GM23338 (cell line): ENCODE results near the gene FCHSD2. TPM values are rescaled to one million over a fixed set of nuclear protein-coding genes. Genes with fewer than 3 reads are reported as not detected.

Experiments
- ATAC-seq: fragments of 200-7000 bp; cut with Tn5 transposase; 3 replicates; pipeline ENCODE4 v1.9.1; 2020
- DNase-seq: peaks from one replicate; pipeline ENCODE4 v3.0.0-alpha.2; 2015; ENCODE audit warnings: low spot score
- H2AFZ ChIP-seq: fragments of 200-600 bp; sonication (generic); 2 replicates; pipeline ENCODE4 v1.8.0; 2016; ENCODE audit warnings: antibody characterized with exemption, mild to moderate bottlenecking, moderate library complexity
- H3F3A ChIP-seq: fragments of 200-600 bp; sonication (generic); replicated peaks from 2 replicates; pipeline ENCODE4 v1.8.0; 2017; ENCODE audit warnings: antibody characterized with exemption, mixed run types, low read depth
- H3K27ac ChIP-seq: fragments of 200-600 bp; sonication (generic); 2 replicates; pipeline ENCODE4 v1.6.1; 2016; ENCODE audit warnings: low read depth
- H3K27me3 ChIP-seq: fragments of 200-600 bp; sonication (generic); 2 replicates; pipeline ENCODE4 v1.8.0; 2016; ENCODE audit warnings: mild to moderate bottlenecking, mixed run types, moderate library complexity; ENCODE audit not compliant: insufficient read depth
- H3K36me3 ChIP-seq: fragments of 200-600 bp; sonication (generic); 2 replicates; pipeline ENCODE4 v1.8.0; 2016; ENCODE audit warnings: mild to moderate bottlenecking; ENCODE audit not compliant: insufficient read depth
- H3K4me1 ChIP-seq: fragments of 200-600 bp; sonication (generic); 2 replicates; pipeline ENCODE4 v1.8.0; 2016; ENCODE audit warnings: mild to moderate bottlenecking, moderate library complexity; ENCODE audit not compliant: insufficient read depth
- H3K4me2 ChIP-seq: fragments of 200-600 bp; sonication (generic); 2 replicates; pipeline ENCODE4 v1.7.1; 2017; ENCODE audit warnings: mixed run types
- H3K4me3 ChIP-seq: fragments of 200-600 bp; sonication (generic); 2 replicates; pipeline ENCODE4 v1.6.1; 2016; ENCODE audit warnings: mixed run types
- H3K79me2 ChIP-seq: fragments of 200-600 bp; sonication (generic); replicated peaks from 2 replicates; pipeline ENCODE4 v1.8.0; 2017; ENCODE audit warnings: mild to moderate bottlenecking; ENCODE audit not compliant: insufficient read depth
- H3K9me2 ChIP-seq: fragments of 200-600 bp; sonication (generic); 2 replicates; pipeline ENCODE4 v1.8.0; 2017; ENCODE audit not compliant: insufficient read depth
- H4K20me1 ChIP-seq: fragments of 200-600 bp; sonication (generic); replicated peaks from 2 replicates; pipeline ENCODE4 v1.8.0; 2017; ENCODE audit warnings: mild to moderate bottlenecking; ENCODE audit not compliant: insufficient read depth
- H3K27ac Mint-ChIP-seq: 2 replicates; pipeline ENCODE4 v1.8.0; 2020; ENCODE audit warnings: inconsistent platforms, mild to moderate bottlenecking, moderate library complexity, mixed read lengths
- H3K27me3 Mint-ChIP-seq: 3 replicates; pipeline ENCODE4 v1.8.0; 2022; ENCODE audit warnings: low read depth, mild to moderate bottlenecking, moderate library complexity, mixed read lengths, inconsistent platforms; ENCODE audit not compliant: insufficient read depth, poor library complexity
- H3K36me3 Mint-ChIP-seq: 3 replicates; pipeline ENCODE4 v1.8.0; 2021; ENCODE audit warnings: low read depth, mild to moderate bottlenecking, inconsistent platforms, moderate library complexity, mixed read lengths
- H3K4me1 Mint-ChIP-seq: 3 replicates; pipeline ENCODE4 v1.8.0; 2020; ENCODE audit warnings: mild to moderate bottlenecking, inconsistent platforms, mixed read lengths
- H3K4me3 Mint-ChIP-seq: 3 replicates; pipeline ENCODE4 v1.8.0; 2021; ENCODE audit warnings: moderate library complexity, mild to moderate bottlenecking, inconsistent platforms, mixed read lengths
- H3K9me3 Mint-ChIP-seq: 3 replicates; pipeline ENCODE4 v1.8.0; 2020; ENCODE audit warnings: moderate library complexity, mild to moderate bottlenecking, inconsistent platforms, mixed read lengths
- CREB1 ChIP-seq: fragments of 250-450 bp; sonication (Bioruptor Pico); IDR thresholded peaks from 2 replicates; pipeline ENCODE4 v1.5.0; 2020; ENCODE audit warnings: low read depth, mild to moderate bottlenecking, moderate library complexity
- EZH2 ChIP-seq: fragments of 200-600 bp; sonication (generic); IDR thresholded peaks from one replicate; pipeline ENCODE4 v1.8.0; 2017; ENCODE audit warnings: antibody characterized with exemption, mild to moderate bottlenecking, low read depth; ENCODE audit not compliant: unreplicated experiment
- EZH2phosphoT487 ChIP-seq: fragments of 200-600 bp; sonication (generic); IDR thresholded peaks from one replicate; pipeline ENCODE4 v1.8.1; 2018; ENCODE audit warnings: antibody characterized with exemption; ENCODE audit not compliant: unreplicated experiment
- JUNB ChIP-seq: IDR thresholded peaks from one replicate; pipeline ENCODE4 v1.6.1; 2016; ENCODE audit warnings: antibody characterized with exemption; ENCODE audit not compliant: unreplicated experiment
- NANOG ChIP-seq: IDR thresholded peaks from 2 replicates; pipeline ENCODE4 v1.6.1; 2016; ENCODE audit warnings: antibody characterized with exemption, borderline replicate concordance
- POLR2AphosphoS5 ChIP-seq: IDR thresholded peaks from 2 replicates; pipeline ENCODE4 v1.6.1; 2016; ENCODE audit warnings: antibody characterized with exemption, low read depth
- STAT1 ChIP-seq: IDR thresholded peaks from one replicate; pipeline ENCODE4 v1.6.1; 2016; ENCODE audit warnings: antibody characterized with exemption; ENCODE audit not compliant: unreplicated experiment
- ZNF114 ChIP-seq: fragments of 250-450 bp; sonication (Bioruptor Pico); IDR thresholded peaks from 2 replicates; pipeline ENCODE4 v1.5.0; 2020; ENCODE audit warnings: mild to moderate bottlenecking, moderate library complexity
- ZNF331 ChIP-seq: fragments of 250-450 bp; sonication (Bioruptor Pico); IDR thresholded peaks from 2 replicates; pipeline ENCODE4 v1.5.0; 2020; ENCODE audit warnings: low read depth, mild to moderate bottlenecking, moderate library complexity
- polyA plus RNA-seq: library from polyadenylated mRNA; unstranded; fragments of >200 nt; fragmentation: Nextera tagmentation; extraction: Ambion mirVana; gene quantifications from 2 replicates; pipeline ENCODE4 v1.2.1, GENCODE V29; 2016
- total RNA-seq: library from RNA; depleted of rRNA; stranded (reverse); fragments of >200 nt; shearing (Covaris generic); gene quantifications from 2 replicates; pipeline ENCODE4 v1.2.3, GENCODE V29; 2014
- TF ChIP-seq, protein P1 (sequence below): IDR thresholded peaks from 2 replicates; pipeline ENCODE4 v1.6.1; 2016; ENCODE audit warnings: antibody characterized with exemption
- TF ChIP-seq, protein P2 (sequence below), 2 experiments: fragments of 200-600 bp in 1 of 2; sonication (generic) in 1 of 2; conservative IDR thresholded peaks; 2 replicates each; pipeline versions ENCODE4 v1.5.1 to v1.6.1; 2016 to 2017; ENCODE audit warnings: antibody characterized with exemption in 2 of 2, low read depth in 2 of 2, mild to moderate bottlenecking in 2 of 2, moderate library complexity in 1 of 2
- TF ChIP-seq, protein P3 (sequence below): IDR thresholded peaks from one replicate; pipeline ENCODE4 v1.6.1; 2018; ENCODE audit warnings: antibody characterized with exemption; ENCODE audit not compliant: unreplicated experiment

The FCHSD2 gene
- total and polyA plus RNA-seq, 2 experiments from 2014 or later: 3.6 to 5.2 TPM

DNA sequence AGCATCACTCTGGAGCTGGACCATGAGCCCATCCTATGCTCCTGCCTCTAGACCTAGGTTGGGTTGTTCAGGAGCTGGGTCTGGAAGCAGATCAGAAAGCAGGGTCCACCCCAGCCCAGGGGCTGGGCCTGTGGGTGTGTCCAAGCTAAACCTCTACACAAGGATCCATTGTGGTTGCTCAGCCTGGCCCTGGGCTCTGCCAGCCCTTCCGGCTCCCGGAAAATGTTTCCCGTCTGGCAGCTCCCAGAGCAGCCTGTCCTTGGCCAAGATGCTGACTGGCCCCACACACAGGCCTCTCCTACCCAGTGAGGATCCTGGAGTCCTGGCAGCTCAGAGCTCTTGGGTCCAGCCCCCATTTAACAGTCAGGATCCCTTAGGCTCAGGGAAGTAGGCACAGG lies 35.3 kb upstream of the FCHSD2 start:
- H3K27ac ChIP-seq: no peak overlapping the region

DNA sequence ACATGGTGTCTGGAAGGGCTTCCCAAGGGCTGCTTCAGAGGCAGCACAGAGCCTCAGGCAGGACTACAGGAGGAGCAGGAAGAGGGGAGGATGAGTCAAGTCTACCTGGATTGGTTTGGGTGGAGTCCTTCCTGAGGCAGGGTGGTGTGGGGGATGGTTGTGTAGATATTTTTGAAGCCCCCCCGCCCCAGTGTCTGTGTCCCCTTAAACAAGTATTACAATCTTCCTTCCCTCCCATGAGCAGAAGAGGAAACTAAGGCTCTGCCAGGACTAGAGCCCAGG lies 34.7 kb upstream of the FCHSD2 start:
- no peak overlapping the region for H3K4me2 ChIP-seq
- no peak overlapping the region for H3K27ac ChIP-seq

More for the DNA sequence above, 35.3 kb upstream of the FCHSD2 start:
- Histone ChIP-seq H3K36me3 (no peaks in the 10 kb centered on the region), H3K9me2 (no peaks in the 10 kb centered on the region), H3K79me2 (no peaks in the 10 kb centered on the region), H3K4me1 (no peaks in the 10 kb centered on the region), H4K20me1 (no peaks in the 10 kb centered on the region; the same call in 1 of the 2 replicates), H3K27me3 (no peaks in the 10 kb centered on the region), H3K4me2 (no peak overlapping the region), H3K4me3 (no peak overlapping the region), H3F3A (no peaks in the 10 kb centered on the region), H2AFZ (0 out of 2 replicates have a peak overlapping the region, but pooled peaks have one; percentile 43)
- H3K4me1 Mint-ChIP-seq: no peaks in the 10 kb centered on the region
- H3K9me3 Mint-ChIP-seq: no peaks in the 10 kb centered on the region
- H3K27me3 Mint-ChIP-seq: peaks cover 14% of the 10 kb centered on the region
- no peak for TF ChIP-seq NANOG
- TF ChIP-seq JUNB: no peak
- no peak for TF ChIP-seq ZNF114 (CRISPR knock-in tag)
- TF ChIP-seq CREB1: no peak
- TF ChIP-seq, protein P1, sequence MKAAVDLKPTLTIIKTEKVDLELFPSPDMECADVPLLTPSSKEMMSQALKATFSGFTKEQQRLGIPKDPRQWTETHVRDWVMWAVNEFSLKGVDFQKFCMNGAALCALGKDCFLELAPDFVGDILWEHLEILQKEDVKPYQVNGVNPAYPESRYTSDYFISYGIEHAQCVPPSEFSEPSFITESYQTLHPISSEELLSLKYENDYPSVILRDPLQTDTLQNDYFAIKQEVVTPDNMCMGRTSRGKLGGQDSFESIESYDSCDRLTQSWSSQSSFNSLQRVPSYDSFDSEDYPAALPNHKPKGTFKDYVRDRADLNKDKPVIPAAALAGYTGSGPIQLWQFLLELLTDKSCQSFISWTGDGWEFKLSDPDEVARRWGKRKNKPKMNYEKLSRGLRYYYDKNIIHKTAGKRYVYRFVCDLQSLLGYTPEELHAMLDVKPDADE: no peak
- TF ChIP-seq ZNF331: no peak
- TF ChIP-seq POLR2AphosphoS5: no peak
- TF ChIP-seq EZH2phosphoT487: no peak
- H3K4me3 Mint-ChIP-seq: no peak overlapping the region
- no peak for ATAC-seq
- no peaks in the 10 kb centered on the region for H3K36me3 Mint-ChIP-seq
- no peak overlapping the region for H3K27ac Mint-ChIP-seq
- no peak for DNase-seq

More for the DNA sequence above, 34.7 kb upstream of the FCHSD2 start:
- no peaks in the 10 kb centered on the region for H3K9me2 ChIP-seq
- no peaks in the 10 kb centered on the region; the same call in 1 of the 2 replicates for H4K20me1 ChIP-seq
- H2AFZ ChIP-seq: no peak overlapping the region
- H3K27ac Mint-ChIP-seq: no peak overlapping the region
- H3K27me3 ChIP-seq: no peaks in the 10 kb centered on the region
- H3K79me2 ChIP-seq: no peaks in the 10 kb centered on the region
- H3F3A ChIP-seq: no peaks in the 10 kb centered on the region
- no peak overlapping the region for H3K4me3 ChIP-seq
- H3K36me3 Mint-ChIP-seq: no peaks in the 10 kb centered on the region
- H3K9me3 Mint-ChIP-seq: no peaks in the 10 kb centered on the region
- H3K27me3 Mint-ChIP-seq: peaks cover 14% of the 10 kb centered on the region
- no peaks in the 10 kb centered on the region for H3K36me3 ChIP-seq
- no peaks in the 10 kb centered on the region for H3K4me1 ChIP-seq
- DNase-seq: no peak
- no peak overlapping the region for H3K4me3 Mint-ChIP-seq
- TF ChIP-seq, protein P2, sequence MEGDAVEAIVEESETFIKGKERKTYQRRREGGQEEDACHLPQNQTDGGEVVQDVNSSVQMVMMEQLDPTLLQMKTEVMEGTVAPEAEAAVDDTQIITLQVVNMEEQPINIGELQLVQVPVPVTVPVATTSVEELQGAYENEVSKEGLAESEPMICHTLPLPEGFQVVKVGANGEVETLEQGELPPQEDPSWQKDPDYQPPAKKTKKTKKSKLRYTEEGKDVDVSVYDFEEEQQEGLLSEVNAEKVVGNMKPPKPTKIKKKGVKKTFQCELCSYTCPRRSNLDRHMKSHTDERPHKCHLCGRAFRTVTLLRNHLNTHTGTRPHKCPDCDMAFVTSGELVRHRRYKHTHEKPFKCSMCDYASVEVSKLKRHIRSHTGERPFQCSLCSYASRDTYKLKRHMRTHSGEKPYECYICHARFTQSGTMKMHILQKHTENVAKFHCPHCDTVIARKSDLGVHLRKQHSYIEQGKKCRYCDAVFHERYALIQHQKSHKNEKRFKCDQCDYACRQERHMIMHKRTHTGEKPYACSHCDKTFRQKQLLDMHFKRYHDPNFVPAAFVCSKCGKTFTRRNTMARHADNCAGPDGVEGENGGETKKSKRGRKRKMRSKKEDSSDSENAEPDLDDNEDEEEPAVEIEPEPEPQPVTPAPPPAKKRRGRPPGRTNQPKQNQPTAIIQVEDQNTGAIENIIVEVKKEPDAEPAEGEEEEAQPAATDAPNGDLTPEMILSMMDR (conservative IDR thresholded peaks at IDR 0.05; ENCODE audit: low read depth in 2 of 2): no peak
- TF ChIP-seq ZNF114 (CRISPR knock-in tag) (no peak), ZNF331 (no peak), STAT1 (no peak), EZH2phosphoT487 (no peak), POLR2AphosphoS5 (no peak), CREB1 (no peak), EZH2 (no peak)
- TF ChIP-seq, protein P3, sequence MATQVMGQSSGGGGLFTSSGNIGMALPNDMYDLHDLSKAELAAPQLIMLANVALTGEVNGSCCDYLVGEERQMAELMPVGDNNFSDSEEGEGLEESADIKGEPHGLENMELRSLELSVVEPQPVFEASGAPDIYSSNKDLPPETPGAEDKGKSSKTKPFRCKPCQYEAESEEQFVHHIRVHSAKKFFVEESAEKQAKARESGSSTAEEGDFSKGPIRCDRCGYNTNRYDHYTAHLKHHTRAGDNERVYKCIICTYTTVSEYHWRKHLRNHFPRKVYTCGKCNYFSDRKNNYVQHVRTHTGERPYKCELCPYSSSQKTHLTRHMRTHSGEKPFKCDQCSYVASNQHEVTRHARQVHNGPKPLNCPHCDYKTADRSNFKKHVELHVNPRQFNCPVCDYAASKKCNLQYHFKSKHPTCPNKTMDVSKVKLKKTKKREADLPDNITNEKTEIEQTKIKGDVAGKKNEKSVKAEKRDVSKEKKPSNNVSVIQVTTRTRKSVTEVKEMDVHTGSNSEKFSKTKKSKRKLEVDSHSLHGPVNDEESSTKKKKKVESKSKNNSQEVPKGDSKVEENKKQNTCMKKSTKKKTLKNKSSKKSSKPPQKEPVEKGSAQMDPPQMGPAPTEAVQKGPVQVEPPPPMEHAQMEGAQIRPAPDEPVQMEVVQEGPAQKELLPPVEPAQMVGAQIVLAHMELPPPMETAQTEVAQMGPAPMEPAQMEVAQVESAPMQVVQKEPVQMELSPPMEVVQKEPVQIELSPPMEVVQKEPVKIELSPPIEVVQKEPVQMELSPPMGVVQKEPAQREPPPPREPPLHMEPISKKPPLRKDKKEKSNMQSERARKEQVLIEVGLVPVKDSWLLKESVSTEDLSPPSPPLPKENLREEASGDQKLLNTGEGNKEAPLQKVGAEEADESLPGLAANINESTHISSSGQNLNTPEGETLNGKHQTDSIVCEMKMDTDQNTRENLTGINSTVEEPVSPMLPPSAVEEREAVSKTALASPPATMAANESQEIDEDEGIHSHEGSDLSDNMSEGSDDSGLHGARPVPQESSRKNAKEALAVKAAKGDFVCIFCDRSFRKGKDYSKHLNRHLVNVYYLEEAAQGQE: no peak
- TF ChIP-seq, protein P1: no peak
- H3K4me1 Mint-ChIP-seq: no peaks in the 10 kb centered on the region
- no peak for ATAC-seq
